ENCODE results near the gene SCUBE1.

DNA sequence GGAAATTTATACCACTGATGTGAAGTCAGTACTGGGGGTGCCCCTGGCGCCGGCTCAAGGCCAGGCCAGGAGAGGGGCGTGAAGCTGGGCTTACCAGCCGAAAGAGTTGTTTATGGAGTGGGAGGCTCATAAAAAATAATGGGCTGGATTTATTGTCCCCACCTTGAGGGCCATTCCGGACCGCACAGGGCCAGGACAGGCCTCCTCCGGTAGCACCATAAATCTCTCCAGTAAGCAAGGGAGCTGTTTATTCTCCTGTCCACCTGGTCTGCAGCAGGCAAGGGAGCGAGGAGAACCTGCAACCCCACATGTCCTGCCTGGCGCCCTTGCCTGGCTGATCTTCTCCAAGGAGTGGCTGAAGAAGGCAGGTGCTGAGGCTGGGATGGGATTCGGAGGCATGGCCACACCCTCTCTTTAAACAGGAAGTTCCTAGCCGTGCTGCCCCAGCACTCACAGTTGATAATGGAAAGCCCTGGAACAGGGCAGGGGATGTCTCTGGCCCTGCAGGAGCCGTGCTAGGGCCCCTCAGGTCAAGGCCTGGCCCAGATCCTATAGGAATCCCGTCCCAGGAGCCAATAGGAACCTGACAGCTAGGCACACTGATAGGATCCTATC lies 65.1 kb downstream of the SCUBE1 start:
- no peak for TF ChIP-seq TCF7L2 (IDR thresholded peaks at IDR 0.05; ENCODE audit: low read depth, low read length)
- TF ChIP-seq, protein P1, sequence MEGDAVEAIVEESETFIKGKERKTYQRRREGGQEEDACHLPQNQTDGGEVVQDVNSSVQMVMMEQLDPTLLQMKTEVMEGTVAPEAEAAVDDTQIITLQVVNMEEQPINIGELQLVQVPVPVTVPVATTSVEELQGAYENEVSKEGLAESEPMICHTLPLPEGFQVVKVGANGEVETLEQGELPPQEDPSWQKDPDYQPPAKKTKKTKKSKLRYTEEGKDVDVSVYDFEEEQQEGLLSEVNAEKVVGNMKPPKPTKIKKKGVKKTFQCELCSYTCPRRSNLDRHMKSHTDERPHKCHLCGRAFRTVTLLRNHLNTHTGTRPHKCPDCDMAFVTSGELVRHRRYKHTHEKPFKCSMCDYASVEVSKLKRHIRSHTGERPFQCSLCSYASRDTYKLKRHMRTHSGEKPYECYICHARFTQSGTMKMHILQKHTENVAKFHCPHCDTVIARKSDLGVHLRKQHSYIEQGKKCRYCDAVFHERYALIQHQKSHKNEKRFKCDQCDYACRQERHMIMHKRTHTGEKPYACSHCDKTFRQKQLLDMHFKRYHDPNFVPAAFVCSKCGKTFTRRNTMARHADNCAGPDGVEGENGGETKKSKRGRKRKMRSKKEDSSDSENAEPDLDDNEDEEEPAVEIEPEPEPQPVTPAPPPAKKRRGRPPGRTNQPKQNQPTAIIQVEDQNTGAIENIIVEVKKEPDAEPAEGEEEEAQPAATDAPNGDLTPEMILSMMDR (IDR thresholded peaks at IDR 0.05), result no peak
- no peak for TF ChIP-seq REST (IDR thresholded peaks at IDR 0.05; ENCODE audit: insufficient read depth in 1 of 2, low read depth in 2 of 2, low read length in 1 of 2)
- no peak for TF ChIP-seq POLR2AphosphoS5 (IDR thresholded peaks at IDR 0.05; ENCODE audit: low read depth, low read length)
